Measurements from ENCODE around the gene PLTP. TPM values are rescaled to one million over a fixed set of nuclear protein-coding genes. Genes with fewer than 3 reads are reported as not detected.

PLTP gene
- polyA plus RNA-seq, 3 donors: 1.6 to 3.0 (median 2.9) TPM

GRCh38 chr20:45934586-45935415 is 22.8 kb upstream of the PLTP start, which contains the start of gene PCIF1:
TSS of gene PCIF1 (plus strand) at chr20:45934683. CDS start at chr20:45939000, 4,317 bp downstream.
- Histone ChIP-seq H3K9me3 (replicated peaks in 1 of 2; ENCODE audit: control insufficient read depth in 1 of 2, insufficient read depth in 1 of 2, low read length in 2 of 2) (no peaks in the 10 kb centered on the region), H3K79me2 (ENCODE audit: insufficient read depth, low read length) (peaks cover 57% of the 10 kb centered on the region), H3K4me3 (replicated peaks in 1 of 3; ENCODE audit: low read depth in 2 of 3, low read length in 3 of 3) (peak within 1 kb of the TSS; percentile 98 to 100 (median 98)), H3K27me3 (ENCODE audit: control insufficient read depth in 2 of 2, insufficient read depth in 2 of 2, low read length in 2 of 2) (no peaks in the 10 kb centered on the region), H3K4me2 (replicated peaks; ENCODE audit: extremely low read depth, low read length, poor library complexity, severe bottlenecking) (peak within 1 kb of the TSS; percentile 96), H3K4me1 (ENCODE audit: control insufficient read depth in 1 of 2, insufficient read depth in 2 of 2, low read length in 2 of 2) (peaks cover 16 to 21% of the 10 kb centered on the region in 2 donors), H4K20me1 (ENCODE audit: insufficient read depth, low read length) (peaks cover 36% of the 10 kb centered on the region), H3K9ac (ENCODE audit: insufficient read depth, low read length, poor library complexity, severe bottlenecking) (peak within 1 kb of the TSS; percentile 99), H3K27ac (ENCODE audit: low read depth in 1 of 2, low read length in 2 of 2) (peak within 1 kb of the TSS; percentile 95), H2AFZ (ENCODE audit: insufficient read depth, low read depth, low read length, poor library complexity, severe bottlenecking) (peak within 1 kb of the TSS; percentile 94), H3K36me3 (replicated peaks in 1 of 2; ENCODE audit: control insufficient read depth in 1 of 2, insufficient read depth in 2 of 2, low read length in 2 of 2) (peaks cover 28 to 31% of the 10 kb centered on the region in 2 donors)
- Mint-ChIP-seq H3K9me3 (peaks cover 0 to 2% (median 0%) of the 10 kb centered on the region in 7 donors), H3K27ac (peak within 1 kb of the TSS; percentile 96 to 99 (median 97)), H3K36me3 (peaks cover 27 to 41% of the 10 kb centered on the region in 2 donors), H3K4me3 (peak within 1 kb of the TSS; percentile 96 to 99), H3K27me3 (ENCODE audit: low read depth in 3 of 3) (no peaks in the 10 kb centered on the region), H3K4me1 (peaks cover 15% of the 10 kb centered on the region)
- no peak for TF ChIP-seq CTCF (IDR thresholded peaks at IDR 0.05)
- DNase-seq: peak; percentile 97 to 98 (median 97)
- intact Hi-C loops (cut with micrococcal nuclease): loop anchor here (1.0 to 10.0 kb wide), 8 partner anchors 24 to 130 kb away; partner anchors contain the start of genes ZNF335 (in 2 of the 2), CTSA (in 1 of the 2), NEURL2 (in 1 of the 2) and SPATA25 (in 1 of the 2)
- under 1% methylated on average over 62 of the region's 102 CpGs for WGBS (ENCODE audit: insufficient coverage)

GRCh38 chr20:45934046-45934585 is 22.2 kb upstream of the PLTP start:
- Histone ChIP-seq H3K9me3 (replicated peaks in 1 of 2; ENCODE audit: control insufficient read depth in 1 of 2, insufficient read depth in 1 of 2, low read length in 2 of 2) (no peaks in the 10 kb centered on the region), H3K4me3 (replicated peaks in 1 of 3; ENCODE audit: low read depth in 2 of 3, low read length in 3 of 3) (peak overlapping the region; percentile 82 to 100 (median 98)), H3K4me1 (ENCODE audit: control insufficient read depth in 1 of 2, insufficient read depth in 2 of 2, low read length in 2 of 2) (peaks cover 16 to 21% of the 10 kb centered on the region in 2 donors), H3K36me3 (replicated peaks in 1 of 2; ENCODE audit: control insufficient read depth in 1 of 2, insufficient read depth in 2 of 2, low read length in 2 of 2) (peaks cover 21 to 24% of the 10 kb centered on the region in 2 donors), H3K27ac (ENCODE audit: low read depth in 1 of 2, low read length in 2 of 2) (peak overlapping the region; percentile 95), H2AFZ (ENCODE audit: insufficient read depth, low read depth, low read length, poor library complexity, severe bottlenecking) (peak overlapping the region; percentile 94), H3K9ac (ENCODE audit: insufficient read depth, low read length, poor library complexity, severe bottlenecking) (peak overlapping the region; percentile 99), H4K20me1 (ENCODE audit: insufficient read depth, low read length) (peaks cover 36% of the 10 kb centered on the region), H3K4me2 (replicated peaks; ENCODE audit: extremely low read depth, low read length, poor library complexity, severe bottlenecking) (peak overlapping the region; percentile 96), H3K79me2 (ENCODE audit: insufficient read depth, low read length) (peaks cover 57% of the 10 kb centered on the region), H3K27me3 (ENCODE audit: control insufficient read depth in 2 of 2, insufficient read depth in 2 of 2, low read length in 2 of 2) (no peaks in the 10 kb centered on the region)
- WGBS (ENCODE audit: insufficient coverage): under 1% methylated on average over 31 of the region's 34 CpGs
- peak overlapping the region; percentile 96 to 99 for H3K4me3 Mint-ChIP-seq
- intact Hi-C loops (cut with micrococcal nuclease): loop anchor here (1.0 to 10.0 kb wide), 8 partner anchors 23 to 129 kb away; partner anchors contain the start of genes ZNF335 (in 2 of the 2), CTSA (in 1 of the 2), NEURL2 (in 1 of the 2) and SPATA25 (in 1 of the 2)
- H3K9me3 Mint-ChIP-seq: peaks cover 0 to 2% (median 0%) of the 10 kb centered on the region in 7 donors
- peaks cover 15% of the 10 kb centered on the region for H3K4me1 Mint-ChIP-seq
- H3K27ac Mint-ChIP-seq: peak overlapping the region; percentile 96 to 99 (median 96)
- no peaks in the 10 kb centered on the region for H3K27me3 Mint-ChIP-seq (ENCODE audit: low read depth in 3 of 3)
- peaks cover 20 to 34% of the 10 kb centered on the region in 2 donors for H3K36me3 Mint-ChIP-seq
- TF ChIP-seq CTCF (IDR thresholded peaks at IDR 0.05): no peak
- DNase-seq: peak; percentile 34 to 49 (median 37)

All from CD14-positive monocyte (primary cell).